Astrocyte of the hippocampus (primary cell): ENCODE results near the gene PLCB3.

Source experiments
- DNase-seq: peaks from one replicate; pipeline ENCODE4 v3.0.0; 2011; ENCODE audit warnings: low read depth, low spot score

Gene PLCB3

GRCh38 chr11:64285885-64286800, 34.8 kb downstream of the PLCB3 start:
- no peak for DNase-seq

- DNase-seq: no peak
These were observed 35.5 kb downstream of the PLCB3 start for GRCh38 chr11:64286801-64287159.

GRCh38 chr11:64287676-64288352, 36.5 kb downstream of the PLCB3 start:
- no peak for DNase-seq

GRCh38 chr11:64288353-64288750, 37.0 kb downstream of the PLCB3 start:
- no peak for DNase-seq

GRCh38 chr11:64289002-64289564, 37.8 kb downstream of the PLCB3 start:
- DNase-seq: no peak

GRCh38 chr11:64290352-64291261, 39.3 kb downstream of the PLCB3 start:
- no peak for DNase-seq

- no peak for DNase-seq
These were observed 40.0 kb downstream of the PLCB3 start, which contains the start of gene KCNK4 for GRCh38 chr11:64291262-64291751. Gene KCNK4, plus strand, starts transcription at chr11:64291302. Its CDS starts 1,717 bp downstream, at chr11:64293019.

- no peak for DNase-seq
These were observed 40.6 kb downstream of the PLCB3 start for GRCh38 chr11:64291752-64292459.

- DNase-seq: no peak
These were observed 41.3 kb downstream of the PLCB3 start for GRCh38 chr11:64292460-64293254.

- DNase-seq: peak; percentile 62
These were observed 43.4 kb downstream of the PLCB3 start for GRCh38 chr11:64294774-64295173.

- no peak for DNase-seq
These were observed 44.4 kb downstream of the PLCB3 start for GRCh38 chr11:64295760-64296159.

GRCh38 chr11:64296236-64296635, 44.9 kb downstream of the PLCB3 start:
- no peak for DNase-seq

GRCh38 chr11:64296830-64297698, 45.7 kb downstream of the PLCB3 start:
- no peak for DNase-seq

- no peak for DNase-seq
These were observed 46.5 kb downstream of the PLCB3 start for GRCh38 chr11:64297699-64298358.

- peak; percentile 63 for DNase-seq
These were observed 47.9 kb downstream of the PLCB3 start for GRCh38 chr11:64298966-64299846.

- no peak for DNase-seq
These were observed 48.7 kb downstream of the PLCB3 start, which contains the start of gene CATSPERZ for GRCh38 chr11:64299847-64300648. Gene CATSPERZ, plus strand, starts transcription at chr11:64300358. Its CDS starts 53 bp downstream, at chr11:64300411.
